GM18499 (cell line): ENCODE measurements around the gene FGL2.
A peak's percentile ranks its signal among the peaks of the same experiment; 100 is the strongest.
"Not testable (repeated sequence)": the region's sequence is repeated elsewhere in the genome, so short reads cannot be mapped to it uniquely, and the experiment has no call there.

Experiments
- ATAC-seq: cut with Tn5 transposase; IDR thresholded peaks from one replicate; pipeline ENCODE4 v1.9.1; 2021; ENCODE audit warnings: moderate number of reproducible peaks; ENCODE audit not compliant: insufficient read depth, unreplicated experiment

The FGL2 gene, protein sequence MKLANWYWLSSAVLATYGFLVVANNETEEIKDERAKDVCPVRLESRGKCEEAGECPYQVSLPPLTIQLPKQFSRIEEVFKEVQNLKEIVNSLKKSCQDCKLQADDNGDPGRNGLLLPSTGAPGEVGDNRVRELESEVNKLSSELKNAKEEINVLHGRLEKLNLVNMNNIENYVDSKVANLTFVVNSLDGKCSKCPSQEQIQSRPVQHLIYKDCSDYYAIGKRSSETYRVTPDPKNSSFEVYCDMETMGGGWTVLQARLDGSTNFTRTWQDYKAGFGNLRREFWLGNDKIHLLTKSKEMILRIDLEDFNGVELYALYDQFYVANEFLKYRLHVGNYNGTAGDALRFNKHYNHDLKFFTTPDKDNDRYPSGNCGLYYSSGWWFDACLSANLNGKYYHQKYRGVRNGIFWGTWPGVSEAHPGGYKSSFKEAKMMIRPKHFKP

DNA sequence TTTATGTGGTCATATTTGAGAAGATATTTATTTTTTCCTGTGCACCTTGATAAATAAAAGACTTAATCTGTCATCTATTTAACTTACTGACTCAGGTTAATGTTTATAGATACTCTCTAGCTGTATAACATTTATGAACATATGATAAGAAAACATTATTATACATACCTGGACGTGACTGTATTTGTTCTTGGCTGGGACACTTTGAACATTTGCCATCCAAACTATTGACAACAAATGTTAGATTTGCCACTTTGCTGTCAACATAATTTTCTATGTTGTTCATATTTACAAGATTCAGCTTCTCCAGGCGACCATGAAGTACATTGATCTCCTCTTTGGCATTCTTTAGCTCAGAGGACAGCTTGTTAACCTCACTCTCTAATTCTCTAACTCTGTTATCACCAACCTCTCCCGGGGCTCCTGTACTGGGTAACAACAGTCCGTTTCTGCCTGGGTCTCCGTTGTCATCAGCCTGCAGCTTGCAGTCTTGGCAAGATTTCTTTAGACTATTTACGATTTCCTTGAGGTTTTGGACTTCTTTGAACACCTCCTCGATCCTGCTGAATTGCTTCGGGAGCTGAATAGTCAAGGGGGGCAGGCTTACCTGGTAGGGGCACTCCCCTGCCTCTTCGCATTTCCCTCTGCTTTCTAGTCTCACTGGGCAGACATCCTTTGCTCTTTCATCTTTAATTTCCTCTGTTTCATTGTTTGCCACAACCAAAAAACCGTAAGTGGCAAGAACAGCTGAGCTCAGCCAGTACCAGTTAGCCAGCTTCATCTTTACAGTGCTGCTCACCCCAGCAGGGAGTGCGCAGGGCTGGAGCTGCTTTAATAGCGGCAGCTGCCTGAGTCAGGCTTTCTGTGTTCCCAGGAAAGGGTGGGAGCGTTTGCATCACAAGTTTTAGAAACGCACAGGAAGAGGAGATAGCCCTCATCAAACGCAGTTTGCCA, at the start of gene FGL2:
FGL2 (minus strand) TSS at position 807 of the 954 bp plus-strand sequence; CDS start at position 781, 26 bp downstream.
- ATAC-seq, result no peak

DNA sequence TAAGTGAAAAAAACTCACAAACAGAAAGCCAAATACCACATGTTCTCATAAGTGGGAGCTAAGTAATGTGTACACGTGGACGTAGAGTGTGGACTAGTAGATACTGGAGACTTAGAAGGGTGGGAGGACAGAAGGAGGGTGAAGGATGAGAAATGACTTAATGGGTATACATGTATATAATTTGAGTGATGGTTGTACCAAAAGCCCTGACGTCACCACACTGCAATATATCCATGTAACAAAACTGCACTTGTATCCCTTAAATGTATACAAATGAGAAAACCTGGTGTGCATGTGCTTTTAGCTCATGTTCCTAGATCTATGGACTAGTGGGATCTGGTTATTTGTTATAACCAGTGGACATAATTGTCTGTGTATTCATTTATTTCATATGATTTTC, 48.5 kb upstream of the FGL2 start:
- ATAC-seq, result no peak

DNA sequence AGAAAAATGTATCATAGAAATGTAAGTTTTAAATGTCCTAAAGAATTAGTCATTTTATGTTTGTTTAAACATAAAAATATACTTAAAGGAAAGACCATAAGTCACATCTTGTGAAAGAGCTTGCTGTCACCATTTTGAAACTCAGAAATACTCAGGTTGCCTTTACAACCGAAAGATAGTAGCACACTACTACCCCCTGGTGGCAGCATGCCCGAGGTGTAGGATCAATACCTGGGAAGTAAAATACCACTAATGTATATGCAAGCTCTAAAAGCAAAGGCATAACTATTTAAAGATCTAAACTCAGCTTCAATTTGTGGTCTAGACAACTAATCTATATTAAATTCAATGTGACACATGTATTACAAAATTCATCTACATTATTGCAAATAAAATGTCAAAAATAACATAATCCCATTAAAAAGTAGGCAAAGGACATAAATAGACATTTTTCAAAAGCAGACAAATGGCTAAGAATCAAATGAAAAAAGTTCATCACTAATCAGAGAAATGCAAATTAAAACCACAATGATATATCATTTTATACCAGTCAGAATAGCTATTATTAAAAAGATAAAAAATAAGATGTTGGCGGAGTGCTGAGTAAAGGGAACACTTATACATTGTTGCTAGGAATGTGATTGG, 47.7 kb upstream of the FGL2 start:
- ATAC-seq, result peak; percentile 75

DNA sequence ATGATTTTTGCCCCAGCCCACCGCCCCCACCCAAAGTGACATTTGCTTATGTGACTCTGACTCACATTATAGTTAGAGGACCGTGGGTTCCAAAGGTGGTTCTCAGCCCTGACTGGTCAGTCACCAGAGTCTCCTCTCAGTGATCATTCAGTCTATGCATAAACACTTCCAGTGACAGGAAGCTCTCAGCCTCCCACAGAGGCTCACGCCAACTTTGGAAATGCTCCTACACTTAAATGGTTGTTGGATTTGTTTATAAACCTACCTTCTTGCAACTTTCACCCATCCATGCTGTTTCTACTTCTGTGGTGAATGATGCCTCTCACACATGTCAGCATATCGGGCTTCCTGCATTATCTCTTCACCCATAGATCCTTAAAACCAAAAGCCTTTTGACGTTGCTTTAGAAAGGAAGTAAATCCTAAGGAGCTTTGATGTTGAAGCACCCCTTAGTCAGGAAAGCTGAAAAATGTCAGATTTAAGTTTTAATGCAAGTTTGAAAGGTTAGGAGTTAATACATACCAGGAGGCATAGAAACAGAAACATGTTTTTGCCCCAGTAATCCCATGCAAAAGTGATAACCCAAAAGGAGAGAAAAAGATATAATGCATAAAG, 46.5 kb upstream of the FGL2 start:
- no peak for ATAC-seq

DNA sequence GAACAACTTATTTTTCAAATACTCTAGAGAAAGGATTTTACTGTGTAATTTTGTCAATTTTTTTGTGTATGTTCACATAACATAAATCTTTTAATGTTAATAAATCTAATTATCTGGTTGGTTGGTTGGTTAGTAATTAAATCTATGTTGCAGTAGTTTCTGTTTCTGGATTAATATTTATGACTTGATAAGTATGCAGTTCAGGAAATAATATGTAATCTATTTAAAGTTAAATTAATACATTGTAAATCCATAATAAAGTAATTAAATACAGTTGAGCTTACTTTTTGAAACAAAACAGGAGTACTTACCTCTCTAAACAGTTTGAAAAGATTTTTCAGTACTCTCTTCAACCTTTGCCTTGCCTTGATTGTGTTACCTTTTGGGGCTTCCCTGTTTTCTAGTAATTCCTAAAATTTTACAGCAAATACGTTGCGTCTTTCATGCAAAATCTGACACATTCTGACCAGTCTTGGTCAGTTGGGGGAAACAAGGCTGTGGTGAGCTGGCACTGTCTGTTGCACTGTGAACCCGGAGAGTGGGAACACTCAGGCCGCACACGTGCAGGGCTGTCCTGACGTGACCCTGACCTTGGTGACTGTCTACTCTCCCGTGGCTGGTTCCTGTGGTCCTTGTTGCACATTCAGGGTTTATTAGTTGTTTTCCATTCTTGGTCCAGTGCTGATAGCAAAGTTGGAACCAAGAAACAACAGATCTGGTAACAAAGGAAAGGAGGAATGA, 45.6 kb upstream of the FGL2 start:
- ATAC-seq, result no peak

DNA sequence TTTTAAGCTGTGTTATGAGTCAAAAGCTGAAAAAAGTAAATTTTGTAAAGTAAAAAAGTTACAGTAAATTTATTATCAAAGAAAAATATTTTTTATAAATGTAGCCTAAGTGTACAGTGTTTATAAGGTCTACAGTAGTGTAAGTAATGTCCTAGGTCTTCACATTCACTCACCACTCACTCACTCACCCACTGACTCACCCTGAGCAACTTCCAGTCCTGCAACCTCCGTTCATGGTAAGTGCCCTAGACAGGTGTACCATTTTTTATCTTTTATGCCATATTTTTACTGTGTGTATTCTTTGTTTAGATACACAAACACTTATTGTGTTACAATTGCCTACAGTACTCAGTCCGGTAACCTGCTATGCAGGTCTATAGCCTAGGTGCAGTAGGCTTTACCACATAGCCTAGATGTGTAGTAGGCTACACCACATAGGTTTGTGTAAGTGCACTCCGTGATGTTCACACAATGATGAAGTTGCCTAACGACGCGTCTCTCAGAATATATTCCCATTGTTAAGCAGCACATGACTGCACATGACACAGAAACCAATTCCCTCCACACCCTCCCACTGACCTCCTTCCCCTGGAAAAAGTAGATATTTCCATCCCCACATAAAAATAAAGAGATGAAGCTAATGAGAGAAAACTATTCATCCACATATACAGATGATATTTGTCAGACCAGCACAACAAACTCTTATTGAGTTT, 44.8 kb upstream of the FGL2 start:
- ATAC-seq, result no peak

DNA sequence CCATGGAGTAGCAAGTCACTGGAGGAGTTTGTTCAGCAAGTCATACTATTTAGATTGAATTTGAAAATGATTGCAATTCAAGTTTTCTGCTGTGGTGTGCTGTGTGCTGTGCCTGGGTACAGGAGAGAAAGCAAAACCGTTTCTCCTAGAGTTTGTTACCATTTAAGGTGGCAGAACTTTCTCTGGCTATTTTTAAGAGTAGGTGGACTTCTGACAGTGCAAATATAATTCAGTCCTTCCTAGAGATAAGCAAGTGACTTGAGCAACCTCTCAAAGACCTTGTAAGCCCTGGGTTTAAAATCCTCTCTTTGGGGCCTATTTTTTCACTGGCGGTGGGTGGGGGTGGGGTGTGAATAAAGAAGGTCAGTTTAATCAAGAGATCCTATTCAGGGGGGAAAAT, 42.9 kb upstream of the FGL2 start:
- ATAC-seq, result no peak

DNA sequence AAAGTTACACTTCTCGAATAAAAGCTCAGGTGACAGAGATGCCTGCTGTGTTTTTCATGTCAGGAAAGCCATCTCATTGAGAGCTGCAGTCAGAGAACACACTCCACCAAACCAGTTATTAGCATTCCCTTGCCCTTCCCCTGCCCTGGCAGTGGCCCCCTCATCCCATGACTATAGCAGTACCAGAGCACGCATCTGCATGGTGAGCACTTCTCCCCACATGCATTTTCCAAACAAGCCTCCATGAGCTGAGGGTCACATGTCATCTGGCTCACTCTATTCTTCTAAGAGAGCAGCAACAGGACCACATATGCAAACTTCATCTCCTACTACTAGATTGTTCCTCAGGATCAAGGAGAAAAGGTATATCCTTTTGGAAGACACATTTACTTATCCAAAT, 42.4 kb upstream of the FGL2 start:
- ATAC-seq, result no peak

DNA sequence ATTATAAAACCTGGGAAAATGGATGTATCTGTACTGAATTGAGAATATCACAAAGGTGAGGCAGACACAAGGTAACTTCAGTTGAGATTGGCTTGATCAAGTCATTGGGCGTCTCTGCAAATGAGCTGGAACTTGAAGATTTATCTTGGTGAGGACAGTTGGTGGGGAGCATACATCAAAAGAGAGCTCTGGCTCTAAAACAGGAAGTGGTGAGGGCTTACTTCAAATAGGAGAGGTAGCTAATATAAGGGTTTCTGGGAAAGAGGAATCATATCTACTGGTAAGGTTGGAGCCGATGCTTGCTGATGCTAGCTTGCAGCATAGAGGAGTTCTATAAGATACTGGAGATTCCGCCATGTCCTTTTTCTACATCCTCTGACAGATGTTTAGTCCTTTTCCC, 39.9 kb upstream of the FGL2 start:
- no peak for ATAC-seq

DNA sequence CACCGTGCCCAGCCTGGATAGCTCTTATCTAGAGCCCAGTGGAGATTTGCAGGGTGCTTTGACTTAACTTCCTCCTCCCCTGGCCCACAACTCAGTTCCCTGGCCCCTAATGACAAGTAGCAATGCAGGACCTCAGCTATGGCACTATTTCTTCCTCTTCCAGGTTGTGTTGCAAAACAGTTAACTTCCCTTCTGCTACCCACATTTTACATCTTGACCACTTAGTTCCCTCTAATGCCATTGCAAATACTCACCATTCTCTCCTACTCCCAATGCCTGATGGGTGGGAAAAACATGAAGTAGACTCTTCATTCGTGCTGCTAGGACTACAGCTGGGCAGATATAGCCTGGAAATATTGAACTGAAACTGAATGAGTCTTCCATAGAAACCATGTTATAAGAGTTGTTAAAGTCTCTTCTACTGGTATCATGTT, 39.1 kb upstream of the FGL2 start:
- no peak for ATAC-seq

DNA sequence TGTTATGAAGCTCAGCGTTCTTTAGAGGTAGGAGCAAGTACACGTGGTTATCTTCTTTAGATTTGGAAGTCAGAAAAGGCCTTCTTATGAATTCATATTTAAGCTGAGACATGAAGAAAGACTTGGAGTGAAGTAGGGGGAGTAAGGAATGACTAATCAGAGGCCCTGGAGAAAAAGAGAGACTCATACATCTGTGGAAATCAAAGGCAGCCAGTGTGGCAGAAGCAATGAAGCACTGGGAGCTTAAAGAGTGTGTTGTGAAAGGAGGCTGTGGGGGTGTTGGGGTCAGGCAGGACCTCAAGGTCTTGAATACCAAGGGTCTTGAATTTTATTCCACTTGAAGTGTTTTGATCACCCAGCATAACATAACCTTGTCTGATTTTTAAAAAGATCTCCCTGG, 35.7 kb upstream of the FGL2 start:
- no peak for ATAC-seq

DNA sequence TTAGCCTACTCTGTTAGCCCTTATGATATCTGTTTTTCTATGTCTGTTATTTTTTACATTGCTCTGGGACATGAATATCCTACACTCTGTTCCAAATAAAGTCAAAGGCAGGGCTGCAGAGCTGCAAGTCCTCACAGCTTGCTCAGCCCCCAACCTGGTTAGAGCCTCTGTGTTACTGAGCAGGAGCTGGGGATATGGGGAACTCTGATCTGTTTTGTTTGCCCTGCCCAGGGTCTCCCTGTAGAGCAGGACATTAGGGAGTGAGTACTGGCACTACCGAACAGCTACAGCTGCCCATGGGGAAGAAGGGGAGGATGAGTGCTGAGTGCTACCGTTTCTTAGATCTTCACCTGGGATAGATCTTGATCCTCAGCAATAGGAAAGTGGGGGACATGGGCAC, 32.8 kb upstream of the FGL2 start:
- no peak for ATAC-seq

DNA sequence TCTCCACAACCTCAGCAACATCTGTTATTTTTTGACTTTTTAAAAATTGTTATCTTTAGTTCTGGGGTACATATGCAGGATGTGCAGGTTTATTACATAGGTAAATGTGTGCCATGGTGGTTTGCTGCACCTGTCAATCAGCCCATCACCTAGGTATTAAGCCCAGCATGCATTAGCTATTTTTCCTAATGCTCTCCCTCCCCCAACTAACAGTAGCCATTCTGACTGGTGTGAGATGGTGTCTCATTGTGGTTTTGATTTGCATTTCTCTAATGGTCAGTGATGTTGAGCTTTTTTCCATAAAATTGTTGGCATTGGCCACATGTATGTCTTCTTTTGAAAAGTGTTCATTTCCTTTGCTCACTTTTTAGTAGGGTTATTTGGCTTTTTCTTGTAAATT, 29.2 kb upstream of the FGL2 start:
- ATAC-seq, result not testable (repeated sequence)

DNA sequence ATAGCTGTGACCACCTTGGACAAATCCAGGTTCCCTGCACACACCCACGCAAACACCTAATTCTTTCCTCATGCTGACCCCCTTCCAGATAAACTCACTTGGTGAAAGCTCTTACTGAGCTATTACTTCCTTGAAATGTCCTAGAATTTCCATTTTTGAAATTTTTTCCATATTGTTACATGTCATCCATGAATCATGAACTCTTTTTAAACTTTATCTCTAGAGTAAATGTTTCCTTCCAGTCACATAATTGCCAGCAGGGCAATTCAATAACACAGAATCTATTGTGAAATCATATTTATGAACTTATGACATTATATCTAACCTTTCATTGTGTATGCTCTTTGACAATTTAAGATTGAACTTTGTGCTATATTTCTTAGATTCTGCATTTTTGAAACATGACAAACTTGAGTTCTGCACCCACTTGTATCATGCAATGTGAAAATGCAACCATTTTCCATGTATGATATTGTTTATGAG, 26.8 kb upstream of the FGL2 start:
- ATAC-seq, result no peak

DNA sequence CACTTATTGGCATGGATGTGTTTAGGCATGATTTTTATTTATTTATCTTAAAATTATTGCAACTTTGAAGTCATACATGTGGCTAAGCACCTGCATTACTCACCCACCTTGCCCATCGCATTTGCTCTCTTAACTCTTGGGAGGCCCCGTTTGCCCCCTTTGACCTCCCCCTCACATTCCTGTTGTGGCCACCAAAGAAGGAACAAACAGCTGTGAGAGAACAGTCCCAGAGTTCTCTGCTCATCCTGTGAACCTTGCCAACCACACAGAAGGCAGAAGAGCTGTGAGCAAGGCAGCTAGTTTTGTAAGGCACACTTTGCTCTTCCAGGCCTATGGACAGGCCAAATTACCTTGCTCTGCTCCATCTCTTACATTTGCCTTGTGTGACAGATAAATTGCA, 23.6 kb upstream of the FGL2 start:
- no peak for ATAC-seq

DNA sequence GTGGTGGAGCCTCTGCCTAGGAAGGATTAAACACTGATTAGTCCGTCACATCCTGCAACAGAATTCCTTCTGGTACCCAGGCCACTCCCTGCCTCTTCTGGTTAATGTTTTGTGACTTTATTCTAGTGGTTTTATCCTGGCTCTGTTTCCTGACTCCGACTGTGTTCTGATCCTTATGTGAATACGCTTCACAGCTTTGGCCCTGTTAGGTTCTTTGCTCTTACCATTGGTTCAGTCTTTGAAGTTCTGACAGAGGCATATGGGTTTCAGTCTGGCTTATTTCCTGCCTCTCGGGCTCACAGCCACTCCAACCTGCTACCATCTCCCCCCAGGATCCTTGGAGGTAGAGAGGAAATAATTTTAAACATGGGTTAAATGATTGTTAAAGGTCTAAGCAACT, 23.2 kb upstream of the FGL2 start:
- no peak for ATAC-seq

DNA sequence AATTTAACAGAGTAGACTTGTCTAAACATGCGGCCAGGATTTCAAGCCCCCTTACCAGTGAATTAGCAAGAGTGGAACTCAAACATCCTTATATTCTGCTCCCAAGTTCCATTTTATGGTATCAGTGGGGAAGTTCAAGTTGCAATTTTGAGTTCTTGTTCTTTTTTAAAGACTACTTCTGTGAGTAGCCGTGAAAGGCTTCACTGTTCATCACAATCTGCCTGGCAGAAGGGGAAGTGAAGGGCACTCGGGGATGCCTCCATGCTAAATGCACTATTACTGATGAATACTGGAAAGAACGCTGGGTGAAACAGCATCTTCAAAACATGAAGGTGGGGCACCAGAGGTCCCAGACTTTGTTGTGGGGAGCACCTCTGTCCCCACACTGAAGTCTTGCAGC, 22.4 kb upstream of the FGL2 start:
- ATAC-seq, result no peak

DNA sequence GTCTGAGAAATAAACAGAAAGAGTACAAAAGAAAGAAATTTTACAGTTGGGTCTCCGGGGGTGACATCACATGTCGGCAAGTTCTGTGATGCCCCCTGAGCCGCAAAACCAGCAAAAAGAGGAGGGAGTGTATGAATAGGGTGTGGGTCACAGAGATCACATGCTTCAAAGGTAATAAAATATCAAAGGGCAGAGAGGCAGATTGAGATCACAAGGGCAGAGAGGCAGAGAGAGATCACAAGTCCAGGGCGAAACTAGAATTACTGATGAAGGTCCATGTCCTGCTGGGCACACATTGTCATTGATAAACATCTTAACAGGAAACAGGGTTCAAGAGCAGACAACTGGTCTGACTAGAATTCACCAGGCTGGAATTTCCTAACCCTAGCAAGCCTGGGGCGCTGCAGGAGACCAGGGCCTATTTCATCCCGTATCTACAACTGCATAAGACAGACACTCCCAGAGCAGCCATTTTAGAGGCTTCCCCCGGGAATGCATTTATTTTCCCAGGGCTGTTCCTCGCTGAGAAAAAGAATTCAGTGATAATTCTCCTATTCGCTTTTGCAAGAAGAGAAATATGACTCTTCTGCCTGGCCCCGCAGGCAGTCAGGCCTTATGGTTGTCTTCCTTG, 20.2 kb upstream of the FGL2 start:
- not testable (repeated sequence) for ATAC-seq
